ENCODE data around the gene CNN3. TPM values are rescaled to one million over a fixed set of nuclear protein-coding genes. Genes with fewer than 3 reads are reported as not detected.

CNN3 gene
- total RNA-seq, 4 donors from 2014 or later, result 11.9 to 21.8 (median 16.1) TPM

DNA sequence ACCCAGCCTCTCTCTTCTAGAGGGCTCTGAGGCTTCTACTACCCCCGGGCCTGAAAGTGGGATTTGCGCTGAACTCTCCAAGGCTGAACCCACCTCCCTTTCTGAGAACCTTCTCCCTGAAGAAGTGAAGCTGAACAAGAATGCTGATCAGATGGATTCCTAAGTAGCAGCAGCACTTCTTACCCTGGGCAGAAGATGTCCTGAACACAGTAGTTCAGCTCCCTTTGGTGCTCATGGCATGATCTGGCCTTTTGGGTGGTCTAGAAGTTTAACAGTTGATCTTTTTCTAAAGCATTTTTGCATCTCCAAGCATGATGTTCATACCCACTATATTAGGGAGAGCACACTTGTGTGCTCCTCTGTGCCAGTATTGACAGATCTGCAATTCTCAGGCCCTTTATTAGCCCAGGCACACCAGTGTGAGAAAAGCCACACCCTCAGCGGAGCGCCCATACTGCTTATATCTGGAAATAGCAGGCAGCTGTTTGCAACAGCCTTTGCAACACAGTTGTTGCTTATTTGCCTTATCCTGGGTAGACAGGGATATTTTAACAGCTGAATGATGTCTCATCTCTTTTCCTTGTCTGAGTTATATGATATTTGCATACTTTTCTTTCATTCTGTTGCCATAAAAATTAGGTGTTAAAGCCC is 34.2 kb downstream of the CNN3 start:
- DNase-seq (no peak), ATAC-seq (no peak)
- H3K9me3 ChIP-seq, result no peaks in the 10 kb centered on the region
- intact Hi-C loops (cut with DNase I; ENCODE audit: low total_unique reads), result no loop called here
- no peak overlapping the region for H3K27ac ChIP-seq
- TF ChIP-seq, protein P1, sequence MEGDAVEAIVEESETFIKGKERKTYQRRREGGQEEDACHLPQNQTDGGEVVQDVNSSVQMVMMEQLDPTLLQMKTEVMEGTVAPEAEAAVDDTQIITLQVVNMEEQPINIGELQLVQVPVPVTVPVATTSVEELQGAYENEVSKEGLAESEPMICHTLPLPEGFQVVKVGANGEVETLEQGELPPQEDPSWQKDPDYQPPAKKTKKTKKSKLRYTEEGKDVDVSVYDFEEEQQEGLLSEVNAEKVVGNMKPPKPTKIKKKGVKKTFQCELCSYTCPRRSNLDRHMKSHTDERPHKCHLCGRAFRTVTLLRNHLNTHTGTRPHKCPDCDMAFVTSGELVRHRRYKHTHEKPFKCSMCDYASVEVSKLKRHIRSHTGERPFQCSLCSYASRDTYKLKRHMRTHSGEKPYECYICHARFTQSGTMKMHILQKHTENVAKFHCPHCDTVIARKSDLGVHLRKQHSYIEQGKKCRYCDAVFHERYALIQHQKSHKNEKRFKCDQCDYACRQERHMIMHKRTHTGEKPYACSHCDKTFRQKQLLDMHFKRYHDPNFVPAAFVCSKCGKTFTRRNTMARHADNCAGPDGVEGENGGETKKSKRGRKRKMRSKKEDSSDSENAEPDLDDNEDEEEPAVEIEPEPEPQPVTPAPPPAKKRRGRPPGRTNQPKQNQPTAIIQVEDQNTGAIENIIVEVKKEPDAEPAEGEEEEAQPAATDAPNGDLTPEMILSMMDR (IDR thresholded peaks at IDR 0.05 in 4 of 5, conservative IDR thresholded peaks at IDR 0.05 in 1 of 5), result no peak
- no peak for TF ChIP-seq POLR2A (IDR thresholded peaks at IDR 0.05)
- in situ Hi-C loops (cut with MboI; ENCODE audit: low sequenced_read_pairs in 4 of 4), result no loop called here
- H3K27me3 ChIP-seq, result no peaks in the 10 kb centered on the region
- H3K4me3 ChIP-seq, result no peak overlapping the region
- no peaks in the 10 kb centered on the region for H3K36me3 ChIP-seq
- no peaks in the 10 kb centered on the region for H3K4me1 ChIP-seq

GRCh38 chr1:94888201-94888600 is 38.7 kb downstream of the CNN3 start:
- no peaks in the 10 kb centered on the region for H3K36me3 ChIP-seq
- in situ Hi-C loops (cut with MboI; ENCODE audit: low sequenced_read_pairs in 4 of 4), result no loop called here
- H3K9me3 ChIP-seq, result no peaks in the 10 kb centered on the region
- no peaks in the 10 kb centered on the region for H3K27me3 ChIP-seq
- H3K4me3 ChIP-seq, result no peak overlapping the region
- TF ChIP-seq POLR2A (IDR thresholded peaks at IDR 0.05), result no peak
- TF ChIP-seq, protein P1 (IDR thresholded peaks at IDR 0.05 in 4 of 5, conservative IDR thresholded peaks at IDR 0.05 in 1 of 5), result no peak
- no peak overlapping the region for H3K27ac ChIP-seq
- H3K4me1 ChIP-seq, result peaks cover 0 to 6% of the 10 kb centered on the region in 2 donors
- ATAC-seq (no peak), DNase-seq (no peak)
- intact Hi-C loops (cut with DNase I; ENCODE audit: low total_unique reads), result no loop called here

DNA sequence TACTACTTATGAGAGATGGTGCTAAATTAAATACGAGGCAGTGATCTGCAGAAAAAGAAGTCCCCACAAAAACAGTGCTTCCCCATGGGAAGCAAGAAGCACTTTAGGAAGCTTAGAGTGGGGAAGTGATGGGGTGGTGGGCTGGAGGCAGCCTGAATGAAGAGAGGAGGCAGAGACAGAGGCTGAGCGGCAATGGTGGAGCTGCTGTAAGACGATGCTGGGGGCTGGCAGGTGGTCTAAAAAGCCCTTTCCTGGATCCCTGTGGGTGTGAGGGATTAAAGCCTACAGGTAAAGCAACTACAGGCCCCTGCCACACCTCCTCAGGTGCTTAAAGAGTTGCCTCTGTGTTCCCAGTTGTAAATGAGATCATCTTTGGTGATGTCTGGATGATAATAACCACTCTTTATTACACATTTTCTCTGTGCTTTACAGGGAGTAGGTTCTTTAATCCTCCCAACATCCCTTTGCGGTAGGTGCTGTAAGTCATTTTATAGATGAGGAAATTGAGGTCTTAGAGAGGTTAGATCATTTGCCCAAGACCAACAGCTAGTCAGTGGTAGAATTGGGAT is 39.2 kb downstream of the CNN3 start:
- Histone ChIP-seq H3K27me3 (no peaks in the 10 kb centered on the region), H3K4me1 (peaks cover 0 to 6% of the 10 kb centered on the region in 2 donors), H3K36me3 (no peaks in the 10 kb centered on the region), H3K9me3 (no peaks in the 10 kb centered on the region), H3K27ac (no peak overlapping the region), H3K4me3 (no peak overlapping the region)
- TF ChIP-seq, protein P1 (IDR thresholded peaks at IDR 0.05 in 4 of 5, conservative IDR thresholded peaks at IDR 0.05 in 1 of 5), result no peak
- TF ChIP-seq POLR2A (IDR thresholded peaks at IDR 0.05), result no peak
- intact Hi-C loops (cut with DNase I; ENCODE audit: low total_unique reads), result no loop called here
- ATAC-seq (no peak), DNase-seq (no peak)
- in situ Hi-C loops (cut with MboI; ENCODE audit: low sequenced_read_pairs in 4 of 4), result no loop called here

DNA sequence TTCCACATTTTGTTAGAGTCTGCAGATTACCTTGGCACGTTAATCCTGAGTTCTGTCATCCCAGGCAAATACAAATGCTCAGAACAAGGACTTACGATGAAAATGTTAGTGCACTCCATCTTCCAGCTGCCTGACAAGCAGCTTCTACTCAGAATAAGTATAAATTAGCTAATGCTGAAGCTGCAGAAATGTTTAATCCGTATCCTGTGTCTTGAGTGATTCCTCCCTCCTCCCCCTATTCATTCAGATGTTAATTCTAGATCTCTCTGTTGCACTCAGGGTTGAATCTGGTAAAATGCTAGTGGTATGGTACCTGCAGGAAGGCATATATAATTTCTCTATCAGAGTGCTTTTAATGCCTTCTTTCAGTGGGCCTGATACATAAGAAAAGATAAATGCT is 39.8 kb downstream of the CNN3 start:
- ATAC-seq (no peak), DNase-seq (no peak)
- no peaks in the 10 kb centered on the region for H3K36me3 ChIP-seq
- in situ Hi-C loops (cut with MboI; ENCODE audit: low sequenced_read_pairs in 4 of 4) (no loop called here), intact Hi-C loops (cut with DNase I; ENCODE audit: low total_unique reads) (no loop called here)
- no peaks in the 10 kb centered on the region for H3K9me3 ChIP-seq
- no peak for TF ChIP-seq POLR2A (IDR thresholded peaks at IDR 0.05)
- TF ChIP-seq, protein P1 (IDR thresholded peaks at IDR 0.05 in 4 of 5, conservative IDR thresholded peaks at IDR 0.05 in 1 of 5), result no peak
- no peak overlapping the region for H3K4me3 ChIP-seq
- H3K27ac ChIP-seq, result no peak overlapping the region
- no peaks in the 10 kb centered on the region for H3K27me3 ChIP-seq
- peaks cover 0 to 6% of the 10 kb centered on the region in 2 donors for H3K4me1 ChIP-seq
